HTR-8/SVneo (cell line): ENCODE results near the gene MALRD1.

Experiments
- DNase-seq: peaks from one replicate; pipeline ENCODE4 v3.0.0; 2011; ENCODE audit warnings: low spot score, mixed read lengths; ENCODE audit not compliant: insufficient read length
- FAIRE-seq: peaks from 2 replicates; lab custom pipeline; 2011; peaks lifted over from hg19 to GRCh38; lab: Jason Lieb, UNC

The MALRD1 gene

GRCh38 chr10:19626156-19626555 is 577.6 kb downstream of the MALRD1 start:
- no peak for FAIRE-seq

GRCh38 chr10:19628767-19629560 is 580.4 kb downstream of the MALRD1 start:
- DNase-seq (no peak), FAIRE-seq (no peak)

More at GRCh38 chr10:19626156-19626555, 577.6 kb downstream of the MALRD1 start:
- no peak for DNase-seq

- DNase-seq = no peak
- no peak for FAIRE-seq
These were observed 581.0 kb downstream of the MALRD1 start for GRCh38 chr10:19629567-19629966.

GRCh38 chr10:19634163-19634562 is 585.6 kb downstream of the MALRD1 start:
- no peak for FAIRE-seq
- DNase-seq = no peak

GRCh38 chr10:19638182-19638895 is 589.7 kb downstream of the MALRD1 start:
- FAIRE-seq = no peak
- DNase-seq = no peak

GRCh38 chr10:19638896-19639233 is 590.3 kb downstream of the MALRD1 start:
- no peak for DNase-seq
- no peak for FAIRE-seq

- FAIRE-seq = no peak
- DNase-seq = no peak
These were observed 592.1 kb downstream of the MALRD1 start for GRCh38 chr10:19640566-19641263.

- FAIRE-seq (no peak), DNase-seq (no peak)
These were observed 602.9 kb downstream of the MALRD1 start for GRCh38 chr10:19651549-19651948.

- FAIRE-seq = no peak
- DNase-seq = no peak
These were observed 604.1 kb downstream of the MALRD1 start for GRCh38 chr10:19652750-19653149.

GRCh38 chr10:19653931-19654330 is 605.3 kb downstream of the MALRD1 start:
- no peak for FAIRE-seq
- no peak for DNase-seq

GRCh38 chr10:19654576-19654975 is 606.0 kb downstream of the MALRD1 start:
- FAIRE-seq = no peak
- DNase-seq = no peak

- DNase-seq (no peak), FAIRE-seq (no peak)
These were observed 607.9 kb downstream of the MALRD1 start for GRCh38 chr10:19656420-19657042.

GRCh38 chr10:19658131-19658530 is 609.5 kb downstream of the MALRD1 start:
- DNase-seq (no peak), FAIRE-seq (no peak)

GRCh38 chr10:19658622-19659233 is 610.1 kb downstream of the MALRD1 start:
- no peak for DNase-seq
- FAIRE-seq = no peak

- FAIRE-seq (no peak), DNase-seq (no peak)
These were observed 611.5 kb downstream of the MALRD1 start for GRCh38 chr10:19659920-19660655.

GRCh38 chr10:19663344-19663743 is 614.7 kb downstream of the MALRD1 start:
- FAIRE-seq = no peak
- DNase-seq = no peak

- DNase-seq = no peak
- FAIRE-seq = no peak
These were observed 619.5 kb downstream of the MALRD1 start for GRCh38 chr10:19668116-19668515.

GRCh38 chr10:19676063-19676462 is 627.5 kb downstream of the MALRD1 start:
- no peak for FAIRE-seq

GRCh38 chr10:19683356-19683755 is 634.8 kb downstream of the MALRD1 start:
- DNase-seq (no peak), FAIRE-seq (no peak)

More at GRCh38 chr10:19676063-19676462, 627.5 kb downstream of the MALRD1 start:
- no peak for DNase-seq
